Hepatocyte (in vitro differentiated cells): ENCODE results near the gene RAPGEF5.

Experiments
- CTCF ChIP-seq: fragments of 200-600 bp; sonication (generic); IDR thresholded peaks from 2 replicates; pipeline ENCODE4 v1.5.1; 2016; ENCODE audit warnings: antibody characterized with exemption, mild to moderate bottlenecking; ENCODE audit not compliant: poor library complexity
- EZH2 ChIP-seq: fragments of 200-600 bp; sonication (generic); IDR thresholded peaks from 2 replicates; pipeline ENCODE4 v1.6.1; 2016; ENCODE audit warnings: antibody characterized with exemption, mild to moderate bottlenecking, borderline replicate concordance
- EZH2phosphoT487 ChIP-seq: fragments of 200-600 bp; sonication (generic); IDR thresholded peaks from one replicate; pipeline ENCODE4 v1.6.1; 2018; ENCODE audit warnings: antibody characterized with exemption, mild to moderate bottlenecking, low read depth, moderate library complexity; ENCODE audit not compliant: unreplicated experiment, severe bottlenecking

GRCh38 chr7:22373388-22373787 is 16.4 kb upstream of the RAPGEF5 start:
- TF ChIP-seq CTCF (no peak), EZH2 (no peak), EZH2phosphoT487 (no peak)
